Measurements from ENCODE around the gene MAPK1IP1L.

Gene MAPK1IP1L

GRCh38 chr14:55094292-55095157 lies 43.1 kb downstream of the MAPK1IP1L start:
- DNase-seq = no peak

GRCh38 chr14:55097881-55098560 lies 46.6 kb downstream of the MAPK1IP1L start:
- DNase-seq = peak in 6 of 51 donors; percentile 5 to 14 (median 8)

GRCh38 chr14:55098561-55098898 lies 47.1 kb downstream of the MAPK1IP1L start:
- DNase-seq = no peak

DNA sequence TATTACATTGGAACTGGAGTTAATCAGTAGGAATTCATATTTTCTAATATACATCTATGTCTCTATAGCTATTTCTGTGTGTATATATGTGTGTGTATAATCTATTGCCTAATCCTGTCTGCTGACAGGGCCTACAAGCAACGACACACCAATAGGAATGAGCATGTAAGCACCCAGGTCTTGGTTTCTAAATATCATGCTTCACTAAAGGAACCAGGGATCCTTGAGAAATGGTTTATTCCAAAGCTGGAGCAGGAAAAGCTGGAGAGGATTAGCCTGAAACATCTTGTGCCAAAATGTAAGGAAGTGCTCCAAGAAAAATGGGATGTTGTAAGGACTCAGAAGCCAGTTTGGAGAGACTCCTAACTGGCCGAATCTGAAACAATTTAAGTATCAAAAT lies 48.3 kb downstream of the MAPK1IP1L start:
- DNase-seq = no peak

GRCh38 chr14:55101698-55102097 lies 50.3 kb downstream of the MAPK1IP1L start:
- DNase-seq = no peak

GRCh38 chr14:55102141-55102621 lies 50.7 kb downstream of the MAPK1IP1L start:
- DNase-seq = peak in 39 of 51 donors; percentile 1 to 85 (median 54)

- DNase-seq = peak in 2 of 51 donors; percentile 1 to 6
Measured at GRCh38 chr14:55103005-55103640, 51.7 kb downstream of the MAPK1IP1L start.

- peak in 1 of 51 donors; percentile 10 for DNase-seq
Measured at GRCh38 chr14:55103971-55104954, 52.8 kb downstream of the MAPK1IP1L start.

DNA sequence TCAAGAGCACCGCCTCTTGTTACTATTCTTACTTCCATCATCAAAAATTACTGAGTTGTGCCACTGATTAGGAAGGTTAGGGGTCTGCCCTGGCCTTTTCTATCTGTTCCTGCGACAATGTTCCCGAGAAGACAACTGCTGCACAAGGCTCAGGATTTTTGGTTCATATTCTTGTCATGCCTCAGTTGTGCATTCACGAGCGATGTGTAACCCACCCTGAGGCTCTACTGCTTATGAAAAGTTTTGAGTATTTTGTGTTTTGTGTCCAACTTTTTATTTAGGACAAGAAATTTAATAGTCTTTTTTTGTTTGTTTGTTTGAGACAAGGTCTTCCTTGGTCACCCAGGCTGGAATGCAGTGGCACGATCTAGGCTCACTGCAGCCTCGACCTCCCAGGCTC lies 54.5 kb downstream of the MAPK1IP1L start:
- no peak for DNase-seq

DNA sequence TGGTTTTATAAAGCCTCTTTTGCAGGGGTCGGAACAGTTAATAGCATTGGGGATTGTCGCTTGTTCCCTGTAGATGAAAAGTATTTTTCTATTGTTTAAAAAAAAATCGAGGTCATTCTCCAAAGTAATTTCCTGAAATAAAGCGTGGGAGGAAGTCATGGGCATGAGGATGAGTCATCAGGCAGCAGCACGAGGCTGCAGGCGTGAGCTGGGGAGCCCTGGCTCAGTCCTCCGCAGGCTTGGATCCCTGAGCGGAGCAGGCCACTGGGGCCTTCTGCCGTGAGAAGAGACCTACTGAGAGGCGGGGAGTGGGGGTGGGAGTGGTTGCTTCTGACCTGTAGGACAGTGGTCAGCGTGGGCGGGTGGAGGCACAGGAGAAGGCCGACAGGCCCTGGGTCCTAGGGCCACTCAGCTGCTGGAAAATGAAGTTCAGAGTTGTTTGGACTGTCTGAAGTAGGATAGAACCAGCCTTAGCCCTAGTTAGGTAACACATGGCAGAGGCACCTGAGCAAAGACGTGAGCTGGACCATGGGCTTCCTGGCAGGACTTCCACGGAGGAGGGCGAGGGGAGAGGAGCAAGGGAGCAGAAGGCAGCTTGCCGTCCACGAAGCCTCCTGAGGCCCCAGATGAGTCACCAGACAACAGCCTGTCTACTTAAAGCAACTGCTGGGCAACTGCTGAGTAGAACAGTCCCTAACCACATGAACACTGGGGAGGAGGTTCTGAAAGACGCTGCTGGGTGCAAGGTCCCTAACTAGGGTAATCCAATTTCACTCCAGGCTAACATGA lies 56.5 kb downstream of the MAPK1IP1L start:
- peak in 12 of 51 donors; percentile 11 to 37 (median 24) for DNase-seq

DNA sequence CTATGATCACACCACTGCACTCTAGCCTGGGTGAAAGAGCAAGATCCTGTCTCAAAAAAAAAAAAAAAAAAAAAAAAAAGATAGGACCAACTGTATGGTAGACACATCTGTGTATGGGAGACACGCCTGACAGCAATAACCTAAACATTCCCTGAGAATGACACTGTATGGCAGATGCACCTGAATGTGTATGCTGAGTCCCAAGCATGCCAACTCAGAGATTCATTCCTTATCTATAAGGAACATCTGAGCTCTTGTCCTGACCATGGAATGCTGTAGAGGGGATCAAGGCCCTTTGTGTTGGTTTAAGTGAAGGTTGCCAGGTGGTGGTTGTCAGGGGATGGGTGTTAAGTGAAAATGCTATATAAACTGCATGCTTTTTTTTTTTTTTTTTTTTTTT lies 58.4 kb downstream of the MAPK1IP1L start:
- no peak for DNase-seq

GRCh38 chr14:55111122-55111708 lies 59.8 kb downstream of the MAPK1IP1L start:
- DNase-seq = no peak

- DNase-seq = no peak
Measured at GRCh38 chr14:55114720-55115119, 63.3 kb downstream of the MAPK1IP1L start.

DNA sequence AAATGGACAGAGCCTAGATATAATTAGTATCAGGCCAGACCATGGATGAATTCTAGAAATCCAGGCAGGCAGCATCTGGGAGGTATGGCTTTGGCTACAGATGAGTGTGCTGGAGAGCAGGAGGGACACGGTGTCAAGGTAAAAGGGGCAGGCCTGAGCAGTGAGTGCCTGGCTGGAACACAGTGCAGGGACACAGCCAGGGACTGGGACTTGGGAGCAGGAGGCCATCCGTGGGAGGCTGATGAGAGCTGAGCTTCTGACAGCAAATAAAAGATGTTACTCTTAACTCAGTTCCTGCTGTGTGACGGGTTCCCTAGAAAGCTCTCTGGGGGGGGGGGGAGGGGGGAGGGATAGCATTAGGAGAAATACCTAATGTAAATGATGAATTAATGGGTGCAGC lies 64.0 kb downstream of the MAPK1IP1L start:
- no peak for DNase-seq

DNA sequence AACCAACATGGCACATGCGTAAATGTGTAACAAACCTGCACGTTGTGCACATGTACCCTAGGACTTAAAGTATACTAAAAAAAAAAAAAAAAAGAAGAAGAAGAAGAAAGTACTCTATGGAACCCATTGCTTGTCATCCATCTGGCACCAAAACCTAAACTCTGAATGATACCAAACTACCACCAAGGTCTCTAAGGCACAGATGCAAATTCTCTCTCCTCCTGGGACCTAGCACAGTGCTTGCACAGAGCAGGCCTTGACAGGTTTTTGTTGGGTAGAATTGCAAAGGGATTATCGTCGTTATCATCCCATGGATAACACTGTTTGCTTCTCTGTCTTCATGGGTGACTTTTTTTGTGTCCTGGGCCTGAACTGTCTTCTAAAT lies 64.4 kb downstream of the MAPK1IP1L start:
- no peak for DNase-seq

DNA sequence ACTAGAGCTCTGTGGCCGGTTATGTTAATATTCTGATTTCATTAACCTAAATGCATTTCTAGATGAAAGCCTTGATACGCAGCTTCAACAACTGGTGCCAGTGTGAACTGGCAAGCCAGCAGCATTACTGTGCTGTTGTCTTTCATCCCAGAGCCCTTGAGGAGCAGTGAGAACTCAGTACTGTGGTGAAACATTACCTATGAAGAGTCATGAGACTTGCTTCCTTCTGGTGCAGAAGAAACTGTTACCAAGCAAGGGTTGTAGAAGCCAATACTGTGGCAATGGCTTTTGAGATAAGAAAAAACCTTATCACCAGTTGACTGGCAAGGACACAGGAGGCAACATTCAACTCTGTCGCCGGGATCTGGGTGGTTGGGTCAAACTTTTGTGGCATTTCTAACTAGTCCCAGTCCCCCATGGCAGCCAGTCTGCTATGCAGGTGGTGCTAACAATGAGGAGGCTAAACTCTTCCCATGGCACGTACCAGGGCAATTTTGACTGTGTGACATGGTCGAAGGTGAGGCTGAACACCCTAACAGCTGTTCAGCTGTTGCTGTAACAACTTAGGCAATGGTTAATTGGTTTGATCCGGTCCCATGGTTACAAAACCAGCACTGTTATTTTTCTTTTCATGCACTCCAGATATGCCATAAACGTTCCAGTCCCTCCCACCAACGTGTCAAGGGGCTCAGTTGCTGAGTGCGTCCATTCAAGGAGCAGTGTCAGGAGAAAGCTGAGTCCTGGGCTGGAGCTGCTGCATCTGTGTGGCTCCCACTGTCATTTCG lies 65.0 kb downstream of the MAPK1IP1L start:
- DNase-seq = no peak

DNA sequence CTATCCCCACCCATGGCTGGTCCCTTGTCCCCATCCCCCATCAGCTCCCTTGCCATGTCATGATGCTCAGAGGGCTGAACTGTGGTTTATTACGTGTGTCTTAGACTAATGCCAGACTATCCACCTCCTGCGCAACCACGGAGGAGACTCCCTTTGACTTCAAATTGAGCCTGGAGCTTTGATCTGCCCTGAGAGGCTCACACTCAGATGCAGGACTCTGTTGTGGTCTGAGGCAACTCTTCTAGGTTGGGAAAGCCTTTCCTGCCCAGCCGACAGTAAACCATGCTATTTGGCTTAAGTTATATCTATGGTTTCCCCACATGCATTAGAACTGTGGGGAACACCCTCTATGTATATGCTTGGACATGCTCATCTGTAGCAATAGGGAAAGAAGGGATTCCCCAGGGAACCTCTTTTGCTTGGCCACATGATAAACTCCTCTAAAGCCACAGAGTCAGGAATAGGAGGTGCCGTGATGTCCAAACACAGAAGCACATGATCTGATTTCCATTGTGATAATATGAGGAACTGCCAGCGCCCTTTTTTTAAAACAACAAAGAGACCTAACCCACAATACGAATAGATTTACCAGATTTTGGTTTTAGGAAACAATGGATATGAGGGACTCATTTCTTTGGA lies 66.5 kb downstream of the MAPK1IP1L start:
- DNase-seq = no peak

DNA sequence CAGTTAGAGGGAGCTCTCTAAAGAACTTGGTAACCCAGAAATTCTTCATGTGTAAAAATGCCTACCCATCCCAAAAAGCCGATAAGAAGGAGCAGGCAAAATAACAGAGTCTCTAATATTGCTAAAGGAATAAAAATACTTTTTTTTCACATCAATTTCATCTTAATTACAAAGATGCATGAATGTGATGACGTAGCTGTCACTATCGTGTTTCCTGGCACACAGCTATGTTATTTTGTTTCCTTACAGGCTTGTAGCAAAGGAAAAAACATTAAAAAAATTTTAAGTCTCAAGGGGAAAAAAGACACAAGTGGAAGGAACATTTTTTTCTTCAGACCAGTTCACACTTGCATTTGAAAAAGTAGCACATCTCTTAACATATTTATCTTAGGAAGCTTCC lies 67.3 kb downstream of the MAPK1IP1L start:
- no peak for DNase-seq
